Activated T-cell treated with anti-CD3 and anti-CD28 coated beads, Interleukin-2, amount 50 U/mL, for 72 hours (primary cell): ENCODE results near the gene PSORS1C2. TPM values are rescaled to one million over a fixed set of nuclear protein-coding genes. Genes with fewer than 3 reads are reported as not detected.
A peak's percentile ranks its signal among the peaks of the same experiment; 100 is the strongest.
"Not testable (repeated sequence)": the region's sequence is repeated elsewhere in the genome, so short reads cannot be mapped to it uniquely, and the experiment has no call there.

Source experiments
- ATAC-seq, 2 donors: fragments of 150-1000 bp; cut with Tn5 transposase; replicated peaks in 1 of 2; 2 replicates each; pipeline ENCODE4 v1.10.0; 2021; ENCODE audit warnings: moderate library complexity in 2 of 2, mild to moderate bottlenecking in 1 of 2
- DNase-seq, 2 donors: peaks; one replicate each; pipeline ENCODE4 v3.0.0; 2021 to 2022; ENCODE audit warnings: mixed read lengths in 1 of 2
- H3K27ac Mint-ChIP-seq: one replicate; pipeline ENCODE4 v1.8.0; 2022; ENCODE audit warnings: mild to moderate bottlenecking, moderate library complexity, mixed read lengths
- H3K27me3 Mint-ChIP-seq: one replicate; pipeline ENCODE4 v1.8.0; 2022; ENCODE audit warnings: low read depth, mixed read lengths
- H3K36me3 Mint-ChIP-seq, 2 donors: one replicate each; pipeline ENCODE4 v1.8.0; 2022; ENCODE audit warnings: mixed read lengths in 2 of 2, mild to moderate bottlenecking in 1 of 2; ENCODE audit not compliant: insufficient read depth in 2 of 2
- H3K4me1 Mint-ChIP-seq: one replicate; pipeline ENCODE4 v1.8.0; 2022; ENCODE audit warnings: low read depth, mixed read lengths
- H3K4me3 Mint-ChIP-seq, 2 donors: one replicate each; pipeline ENCODE4 v1.8.0; 2022; ENCODE audit warnings: mild to moderate bottlenecking in 2 of 2, mixed read lengths in 2 of 2, moderate library complexity in 2 of 2
- H3K9me3 Mint-ChIP-seq, 2 donors: one replicate each; pipeline ENCODE4 v1.8.0; 2022; ENCODE audit warnings: mixed read lengths in 2 of 2
- total RNA-seq, 2 donors: library from RNA; stranded (reverse); gene quantifications; one replicate each; pipeline ENCODE4 v1.2.3, GENCODE V29; 2022

PSORS1C2 gene
- not detected for total RNA-seq

- Mint-ChIP-seq H3K27me3 (no peaks in the 10 kb centered on the region), H3K27ac (no peak within 1 kb of the TSS), H3K9me3 (no peaks in the 10 kb centered on the region), H3K4me1 (peaks cover 7% of the 10 kb centered on the region), H3K4me3 (peak within 1 kb of the TSS; percentile 71 to 85), H3K36me3 (no peaks in the 10 kb centered on the region)
- ATAC-seq (no peak), DNase-seq (no peak)
These were observed at the start of gene PSORS1C2 for GRCh38 chr6:31138982-31139381. Gene PSORS1C2 (minus strand): TSS chr6:31139066. CDS start chr6:31139026, 40 bp downstream.

DNA sequence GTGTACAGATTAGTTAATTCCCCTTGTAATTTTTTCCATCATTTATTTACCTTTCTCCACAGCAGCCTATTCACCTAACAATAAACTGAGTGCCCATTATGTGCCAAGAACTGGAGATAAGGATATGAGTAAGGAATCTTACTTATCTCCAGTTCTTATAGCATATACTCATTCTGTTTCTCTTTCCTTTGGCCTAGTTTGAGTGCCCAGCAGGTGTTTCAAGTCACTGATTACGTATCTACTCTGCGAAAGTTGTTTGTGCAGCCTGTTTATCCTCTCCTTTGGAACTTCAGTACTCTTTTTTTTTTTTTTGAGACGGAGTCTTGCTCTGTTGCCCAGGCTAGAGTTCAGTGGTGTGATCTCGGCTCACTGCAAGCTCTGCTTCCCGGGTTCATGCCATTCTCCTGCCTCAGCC is 48.9 kb upstream of the PSORS1C2 start:
- Mint-ChIP-seq H3K4me1 (peaks cover 12% of the 10 kb centered on the region), H3K27me3 (no peaks in the 10 kb centered on the region)

DNA sequence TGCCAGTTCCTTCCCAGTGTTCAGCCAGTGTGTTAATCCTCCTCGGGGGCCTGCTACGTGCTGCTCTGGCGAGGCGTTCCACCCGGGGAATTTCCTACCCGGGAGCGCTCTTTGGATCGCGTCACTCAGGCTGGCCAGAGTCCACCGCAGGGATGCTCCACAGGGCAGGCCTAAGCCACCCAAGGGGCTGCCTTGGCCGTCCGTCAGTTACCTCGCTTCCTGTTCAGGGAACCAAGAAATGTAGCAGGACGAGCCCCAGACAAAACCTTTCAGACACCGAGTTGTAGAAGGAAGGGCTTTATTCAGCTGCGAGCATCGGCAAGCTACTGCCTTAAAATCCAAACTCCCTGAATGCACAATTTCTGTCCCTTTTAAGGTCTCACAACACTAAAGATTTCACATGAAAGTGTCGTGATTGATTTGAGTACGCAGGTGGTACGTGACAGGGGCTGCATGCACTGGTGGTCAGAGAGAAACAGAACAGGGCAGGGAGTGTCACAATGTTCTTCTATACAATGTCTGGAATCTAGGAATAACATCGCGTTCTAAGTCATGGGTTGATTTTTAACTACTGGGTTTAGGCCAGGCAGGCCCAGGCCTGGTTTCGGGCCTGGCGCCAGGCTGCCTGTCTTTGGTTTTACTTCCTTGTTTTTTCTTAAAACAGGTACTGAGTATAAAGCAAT is 47.3 kb upstream of the PSORS1C2 start:
- no peak overlapping the region for H3K27ac Mint-ChIP-seq
- DNase-seq, result no peak

More for the DNA sequence above, 48.9 kb upstream of the PSORS1C2 start:
- ATAC-seq (no peak), DNase-seq (no peak)
- H3K27ac Mint-ChIP-seq, result no peak overlapping the region
- H3K36me3 Mint-ChIP-seq, result no peaks in the 10 kb centered on the region
- no peak overlapping the region for H3K4me3 Mint-ChIP-seq
- no peaks in the 10 kb centered on the region for H3K9me3 Mint-ChIP-seq

GRCh38 chr6:31185695-31186051 is 46.8 kb upstream of the PSORS1C2 start:
- H3K9me3 Mint-ChIP-seq, result not testable (repeated sequence)

More for the DNA sequence above, 47.3 kb upstream of the PSORS1C2 start:
- ATAC-seq, result no peak
- Mint-ChIP-seq H3K4me3 (no peak overlapping the region), H3K4me1 (peaks cover 12% of the 10 kb centered on the region), H3K36me3 (no peaks in the 10 kb centered on the region), H3K9me3 (no peaks in the 10 kb centered on the region), H3K27me3 (no peaks in the 10 kb centered on the region)

DNA sequence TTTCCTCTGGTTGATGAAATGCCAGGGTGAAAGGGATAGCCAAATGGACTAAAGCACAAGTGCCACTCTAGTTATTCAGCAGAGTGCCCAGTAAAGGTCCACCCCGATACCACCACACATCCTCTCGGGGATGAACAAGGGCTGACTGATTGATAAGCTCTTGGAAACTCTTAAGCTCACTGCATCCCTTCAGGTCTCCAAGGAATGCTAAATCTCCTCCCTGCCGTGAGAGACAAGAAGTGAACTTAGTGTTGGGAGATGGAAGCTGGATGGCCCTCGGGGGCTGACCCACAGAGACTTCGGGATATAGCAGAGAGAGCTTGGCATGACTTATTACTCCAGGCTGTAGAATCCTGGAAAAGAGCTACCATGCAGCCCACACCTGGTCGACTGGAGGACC is 45.0 kb upstream of the PSORS1C2 start:
- not testable (repeated sequence) for H3K4me3 Mint-ChIP-seq, H3K27ac Mint-ChIP-seq, H3K27me3 Mint-ChIP-seq, H3K9me3 Mint-ChIP-seq, H3K36me3 Mint-ChIP-seq, DNase-seq, ATAC-seq
- peaks cover 24% of the 10 kb centered on the region for H3K4me1 Mint-ChIP-seq

More at GRCh38 chr6:31185695-31186051, 46.8 kb upstream of the PSORS1C2 start:
- H3K36me3 Mint-ChIP-seq, H3K27ac Mint-ChIP-seq, H3K4me3 Mint-ChIP-seq, DNase-seq, H3K27me3 Mint-ChIP-seq: not testable (repeated sequence)
- ATAC-seq, result peak in 1 of 2 donors; percentile 41
- peaks cover 16% of the 10 kb centered on the region for H3K4me1 Mint-ChIP-seq

DNA sequence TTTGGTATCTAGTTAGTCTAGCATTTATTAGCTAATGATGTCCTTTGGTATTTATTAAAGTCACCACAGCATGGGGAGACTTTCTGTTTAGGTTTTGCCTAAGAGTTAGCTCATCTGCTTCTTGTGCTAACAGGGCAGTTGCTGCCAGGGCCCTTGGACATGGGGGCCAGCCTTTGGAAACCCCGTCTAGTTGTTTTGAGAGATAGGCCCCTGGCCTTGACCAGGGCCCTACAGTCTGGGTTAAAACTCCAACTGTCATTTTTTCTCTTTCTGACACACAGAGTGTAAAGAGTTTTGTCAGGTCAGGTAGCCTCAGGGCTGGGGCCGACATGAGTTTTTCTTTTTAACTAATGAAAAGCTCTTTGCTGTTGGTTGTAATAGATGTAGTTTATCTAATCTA is 44.4 kb upstream of the PSORS1C2 start:
- H3K4me1 Mint-ChIP-seq, result peaks cover 29% of the 10 kb centered on the region
- H3K36me3 Mint-ChIP-seq, H3K27ac Mint-ChIP-seq, ATAC-seq, H3K9me3 Mint-ChIP-seq, H3K4me3 Mint-ChIP-seq, H3K27me3 Mint-ChIP-seq, DNase-seq: not testable (repeated sequence)

DNA sequence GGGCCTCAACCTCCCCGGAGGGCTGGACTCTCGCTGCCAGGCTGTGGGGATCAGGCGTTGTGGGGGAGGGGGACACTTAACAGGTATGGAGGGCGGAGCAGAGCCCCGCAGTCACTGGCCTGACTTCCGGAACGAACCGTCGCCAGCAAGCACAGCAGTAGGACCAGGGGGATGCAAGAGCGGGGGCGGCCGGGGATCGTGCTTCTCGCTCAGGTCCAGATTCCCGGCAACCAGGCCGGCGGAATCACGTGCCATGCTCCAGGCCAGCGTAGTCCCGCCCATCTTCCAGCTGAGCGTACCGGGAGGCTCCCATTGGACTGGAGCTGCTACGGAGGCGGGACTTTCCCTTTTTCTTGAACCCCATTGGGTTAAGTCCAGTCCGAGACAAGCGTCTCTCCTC is 41.6 kb upstream of the PSORS1C2 start:
- H3K4me3 Mint-ChIP-seq, result peak overlapping the region; percentile 73 to 85
- DNase-seq, result peak; percentile 67 to 81
- ATAC-seq, result peak; percentile 85 to 96
- H3K9me3 Mint-ChIP-seq, result no peaks in the 10 kb centered on the region
- H3K27me3 Mint-ChIP-seq, result no peaks in the 10 kb centered on the region
- H3K4me1 Mint-ChIP-seq, result peaks cover 27% of the 10 kb centered on the region
- H3K27ac Mint-ChIP-seq, result no peak overlapping the region
- H3K36me3 Mint-ChIP-seq, result no peaks in the 10 kb centered on the region

- no peak overlapping the region for H3K27ac Mint-ChIP-seq
- H3K4me3 Mint-ChIP-seq, result peak overlapping the region; percentile 73 to 85
- H3K27me3 Mint-ChIP-seq, result no peaks in the 10 kb centered on the region
These were observed 41.0 kb upstream of the PSORS1C2 start for GRCh38 chr6:31179896-31180295.

GRCh38 chr6:31179042-31179386 is 40.1 kb upstream of the PSORS1C2 start:
- no peaks in the 10 kb centered on the region for H3K27me3 Mint-ChIP-seq
- H3K36me3 Mint-ChIP-seq, result no peaks in the 10 kb centered on the region
- H3K4me3 Mint-ChIP-seq, result peak overlapping the region; percentile 11 to 62
- H3K9me3 Mint-ChIP-seq, result no peaks in the 10 kb centered on the region
- peak overlapping the region; percentile 48 for H3K27ac Mint-ChIP-seq
- H3K4me1 Mint-ChIP-seq, result peaks cover 25% of the 10 kb centered on the region
- no peak for ATAC-seq
- no peak for DNase-seq

More at GRCh38 chr6:31179896-31180295, 41.0 kb upstream of the PSORS1C2 start:
- H3K4me1 Mint-ChIP-seq, result peaks cover 25% of the 10 kb centered on the region
- no peak for ATAC-seq
- no peaks in the 10 kb centered on the region for H3K9me3 Mint-ChIP-seq
- no peak for DNase-seq
- no peaks in the 10 kb centered on the region for H3K36me3 Mint-ChIP-seq

DNA sequence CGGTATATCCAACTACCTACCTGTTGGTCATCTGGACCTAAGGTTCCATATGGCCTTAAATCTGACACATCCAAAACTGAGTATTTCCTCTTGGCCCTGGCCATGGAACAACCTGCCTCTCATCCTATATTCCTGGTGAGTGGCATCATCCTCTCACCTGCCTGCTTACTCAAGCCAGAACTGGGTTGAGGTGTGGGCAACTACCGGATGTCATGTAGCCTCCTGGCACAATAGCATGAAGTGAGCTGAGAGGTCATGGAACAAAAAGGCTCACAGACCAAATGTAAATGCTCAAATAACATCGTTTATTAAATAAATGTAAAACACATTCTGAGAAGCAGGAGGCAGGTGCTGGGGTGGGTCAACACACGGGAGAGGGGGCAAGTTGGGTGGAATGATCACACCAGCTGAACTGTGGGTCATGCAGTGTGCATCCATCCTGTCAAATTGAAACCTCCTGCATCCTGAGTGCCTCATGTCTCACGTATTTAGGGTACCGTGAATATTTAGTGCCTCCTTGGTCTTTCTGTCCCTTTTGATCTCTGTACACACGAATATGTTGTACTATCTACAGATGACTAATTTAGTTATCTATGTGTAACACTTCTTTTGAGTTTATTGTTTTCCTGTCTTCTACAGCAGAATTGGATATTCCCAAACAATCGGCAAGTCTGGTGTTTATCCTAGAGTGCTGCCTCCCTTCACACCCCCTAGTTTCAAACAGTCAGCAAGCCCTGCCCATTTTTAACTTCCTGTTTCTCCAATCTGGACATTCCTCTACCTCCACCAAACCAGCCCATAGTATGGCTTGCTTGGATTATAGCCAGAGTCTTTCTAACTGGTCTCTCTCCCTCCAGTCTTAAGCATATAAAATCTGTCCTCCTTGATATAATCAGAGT is 39.5 kb upstream of the PSORS1C2 start:
- ATAC-seq, result peak; percentile 52 to 86
- no peaks in the 10 kb centered on the region for H3K36me3 Mint-ChIP-seq
- H3K4me3 Mint-ChIP-seq, result peak overlapping the region; percentile 11 to 62
- H3K4me1 Mint-ChIP-seq, result peaks cover 25% of the 10 kb centered on the region
- peak overlapping the region; percentile 48 for H3K27ac Mint-ChIP-seq
- no peaks in the 10 kb centered on the region for H3K9me3 Mint-ChIP-seq
- DNase-seq, result no peak
- no peaks in the 10 kb centered on the region for H3K27me3 Mint-ChIP-seq

GRCh38 chr6:31175971-31176370 is 37.1 kb upstream of the PSORS1C2 start:
- no peak for DNase-seq
- no peaks in the 10 kb centered on the region for H3K27me3 Mint-ChIP-seq
- H3K4me1 Mint-ChIP-seq, result peaks cover 25% of the 10 kb centered on the region
- H3K9me3 Mint-ChIP-seq, result no peaks in the 10 kb centered on the region
- no peak overlapping the region for H3K27ac Mint-ChIP-seq
- no peaks in the 10 kb centered on the region for H3K36me3 Mint-ChIP-seq
- ATAC-seq, result no peak
- no peak overlapping the region for H3K4me3 Mint-ChIP-seq

DNA sequence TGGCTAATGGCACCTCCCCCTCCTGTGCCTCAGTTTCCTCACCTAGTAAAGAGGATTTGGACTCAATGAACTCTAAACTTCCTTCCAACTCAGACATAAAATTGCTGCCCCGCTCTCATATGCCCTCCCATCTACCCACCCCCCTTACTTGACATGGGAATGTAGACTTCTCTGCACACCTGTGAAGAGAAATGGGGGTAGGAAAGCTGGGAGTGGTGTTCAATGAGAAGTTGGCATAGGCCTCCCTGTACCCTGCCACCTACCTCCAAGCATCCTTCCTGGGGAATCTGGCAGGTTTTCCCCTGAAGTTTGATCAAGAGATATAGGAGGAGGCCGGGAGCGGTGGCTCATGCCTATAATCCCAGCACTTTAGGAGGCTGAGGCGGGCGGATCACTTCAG is 35.5 kb upstream of the PSORS1C2 start:
- ATAC-seq (no peak), DNase-seq (no peak)
- Mint-ChIP-seq H3K36me3 (peaks cover 0 to 1% of the 10 kb centered on the region in 2 donors), H3K27me3 (no peaks in the 10 kb centered on the region), H3K4me3 (no peak overlapping the region), H3K27ac (no peak overlapping the region), H3K9me3 (no peaks in the 10 kb centered on the region), H3K4me1 (peaks cover 19% of the 10 kb centered on the region)

DNA sequence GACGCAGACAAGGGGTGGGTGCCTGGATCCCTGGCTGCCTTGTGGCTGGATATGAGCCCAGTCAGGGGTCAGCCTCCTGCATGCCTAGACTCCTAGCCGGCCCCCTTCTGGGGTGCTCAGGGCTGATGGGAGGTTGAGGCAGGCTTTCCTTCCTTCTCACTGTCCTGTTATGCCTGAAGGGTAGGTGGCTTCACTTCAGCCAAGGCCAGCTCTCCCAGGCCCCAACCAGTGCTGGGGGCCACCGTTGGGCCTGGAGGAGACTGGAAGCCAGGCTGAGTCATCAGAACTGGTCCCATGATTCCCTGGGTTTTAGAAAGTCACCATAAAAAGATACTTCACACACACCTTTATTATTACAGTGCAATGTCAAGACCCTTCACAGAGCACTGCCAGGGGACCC is 34.5 kb upstream of the PSORS1C2 start:
- H3K4me1 Mint-ChIP-seq, result peaks cover 9% of the 10 kb centered on the region
- no peak for ATAC-seq
- no peak for DNase-seq
- peaks cover 0 to 2% of the 10 kb centered on the region in 2 donors for H3K36me3 Mint-ChIP-seq
- H3K27ac Mint-ChIP-seq, result peak overlapping the region; percentile 23
- H3K9me3 Mint-ChIP-seq, result no peaks in the 10 kb centered on the region
- H3K4me3 Mint-ChIP-seq, result no peak overlapping the region
- H3K27me3 Mint-ChIP-seq, result no peaks in the 10 kb centered on the region
